CD4-positive, alpha-beta T cell (primary cell): ENCODE measurements around the gene LRRC38. TPM values are rescaled to one million over a fixed set of nuclear protein-coding genes. Genes with fewer than 3 reads are reported as not detected.
"Not testable (repeated sequence)": the region's sequence is repeated elsewhere in the genome, so short reads cannot be mapped to it uniquely, and the experiment has no call there.

Experiments used
- ATAC-seq: fragments of 200-7000 bp; cut with Tn5 transposase; one replicate; pipeline ENCODE4 v1.10.0; 2022; ENCODE audit warnings: mild to moderate bottlenecking; ENCODE audit not compliant: poor library complexity
- CTCF ChIA-PET: fragments of 350-600 bp; sonication (Branson Sonifier 250); formaldehyde crosslinking; loops from one replicate; lab custom pipeline; 2021; ENCODE audit warnings: antibody characterized with exemption, inconsistent platforms; lab: Charles Lee
- POLR2A ChIA-PET: fragments of 350-600 bp; sonication (Branson Sonifier 250); formaldehyde crosslinking; loops from one replicate; lab custom pipeline; 2021; ENCODE audit warnings: antibody characterized with exemption, inconsistent platforms; lab: Charles Lee
- DNase-seq, 14 experiments: peaks; one replicate each; pipeline ENCODE4 v3.0.0-alpha.2; 2013 to 2020; ENCODE audit warnings: mixed read lengths in 2 of 14
- H3K27ac ChIP-seq, 2 donors: one replicate each; pipeline versions ENCODE4 v1.5.1 to v1.7.0; 2013; ENCODE audit warnings: low read length in 2 of 2, low read depth in 1 of 2, mild to moderate bottlenecking in 1 of 2
- H3K27me3 ChIP-seq, 2 experiments: 1 replicate in 1 of 2; 2 replicates in 1 of 2; pipeline versions ENCODE4 v1.6.1 to v1.7.0; 2013; ENCODE audit warnings: low read length in 2 of 2, control low read depth in 1 of 2, mild to moderate bottlenecking in 1 of 2, moderate library complexity in 1 of 2; ENCODE audit not compliant: insufficient read depth in 2 of 2, control insufficient read depth in 1 of 2
- H3K36me3 ChIP-seq: one replicate; pipeline ENCODE4 v1.6.1; 2013; ENCODE audit warnings: low read length, control low read depth; ENCODE audit not compliant: insufficient read depth
- H3K4me1 ChIP-seq: one replicate; pipeline ENCODE4 v1.6.1; 2013; ENCODE audit warnings: low read length, control low read depth; ENCODE audit not compliant: insufficient read depth
- H3K4me3 ChIP-seq: one replicate; pipeline ENCODE4 v1.5.1; 2013; ENCODE audit warnings: mild to moderate bottlenecking, low read length, moderate library complexity
- H3K9me3 ChIP-seq, 2 experiments: 1 replicate in 1 of 2; 2 replicates in 1 of 2; pipeline versions ENCODE4 v1.6.1 to v1.7.0; 2013; ENCODE audit warnings: low read length in 2 of 2, mild to moderate bottlenecking in 2 of 2, control low read depth in 1 of 2, moderate library complexity in 1 of 2; ENCODE audit not compliant: control insufficient read depth in 1 of 2, insufficient read depth in 1 of 2
- H3K27ac Mint-ChIP-seq: one replicate; pipeline ENCODE4 v1.8.0; 2020; ENCODE audit warnings: mixed read lengths
- H3K27me3 Mint-ChIP-seq: one replicate; pipeline ENCODE4 v1.8.0; 2021; ENCODE audit warnings: mixed read lengths
- H3K36me3 Mint-ChIP-seq: one replicate; pipeline ENCODE4 v1.8.0; 2021; ENCODE audit warnings: low read depth, mixed read lengths
- H3K4me1 Mint-ChIP-seq: one replicate; pipeline ENCODE4 v1.8.0; 2021; ENCODE audit warnings: low read depth, mixed read lengths
- H3K4me3 Mint-ChIP-seq: one replicate; pipeline ENCODE4 v1.8.0; 2020; ENCODE audit warnings: mild to moderate bottlenecking, mixed read lengths
- H3K9me3 Mint-ChIP-seq: one replicate; pipeline ENCODE4 v1.8.0; 2020; ENCODE audit warnings: mixed read lengths
- CTCF ChIP-seq: fragments of 200-600 bp; IDR thresholded peaks from one replicate; pipeline ENCODE4 v1.8.0; 2022; ENCODE audit warnings: antibody characterized with exemption, mild to moderate bottlenecking
- intact Hi-C, 2 experiments: fragments of 100-400 bp; cut with DNase I in 1 of 2; cut with micrococcal nuclease in 1 of 2; formaldehyde crosslinking; loops; one replicate each; pipeline versions ENCODE4 v1.15.1 to v1.9.0; 2023 to 2025; cut with DNase I, micrococcal nuclease
- total RNA-seq, 174 experiments: library from RNA in 2 of 174; stranded (reverse) in 2 of 174; gene quantifications; one replicate each; pipeline ENCODE4 v1.2.3 and lab custom pipeline; 2021 to 2026

LRRC38 gene
- total RNA-seq, 2 experiments from 2014 or later: not detected

GRCh38 chr1:13450204-13450603, 63.6 kb downstream of the LRRC38 start:
- no peak for ATAC-seq
- ChIA-PET POLR2A (no interaction called here), CTCF (no interaction called here)
- intact Hi-C loops: no loop called here
- Mint-ChIP-seq H3K36me3 (no peaks in the 10 kb centered on the region), H3K27ac (no peak overlapping the region), H3K4me1 (no peaks in the 10 kb centered on the region), H3K4me3 (no peak overlapping the region), H3K9me3 (no peaks in the 10 kb centered on the region), H3K27me3 (peaks cover under 1% of the 10 kb centered on the region)
- Histone ChIP-seq H3K9me3 (peaks cover 0 to 8% of the 10 kb centered on the region in 2 experiments), H3K36me3 (no peaks in the 10 kb centered on the region), H3K27me3 (no peaks in the 10 kb centered on the region), H3K4me1 (no peaks in the 10 kb centered on the region), H3K27ac (no peak overlapping the region), H3K4me3 (no peak overlapping the region)
- no peak for TF ChIP-seq CTCF
- no peak for DNase-seq

- Mint-ChIP-seq H3K27ac (no peak overlapping the region), H3K4me1 (no peaks in the 10 kb centered on the region), H3K27me3 (peaks cover 4% of the 10 kb centered on the region), H3K4me3 (no peak overlapping the region), H3K9me3 (no peaks in the 10 kb centered on the region), H3K36me3 (no peaks in the 10 kb centered on the region)
- CTCF ChIA-PET: no interaction called here
- DNase-seq (no peak), ATAC-seq (no peak)
- POLR2A ChIA-PET: no interaction called here
- Histone ChIP-seq H3K27ac (no peak overlapping the region), H3K4me3 (no peak overlapping the region), H3K36me3 (no peaks in the 10 kb centered on the region), H3K27me3 (no peaks in the 10 kb centered on the region), H3K9me3 (peaks cover 0 to 3% of the 10 kb centered on the region in 2 experiments), H3K4me1 (no peaks in the 10 kb centered on the region)
- intact Hi-C loops: no loop called here
- no peak for TF ChIP-seq CTCF
Measured at GRCh38 chr1:13443335-13443979, 70.3 kb downstream of the LRRC38 start.

- not testable (repeated sequence) for H3K36me3 Mint-ChIP-seq
Measured at GRCh38 chr1:13439104-13439783, 74.6 kb downstream of the LRRC38 start.

More at GRCh38 chr1:13439104-13439783, 74.6 kb downstream of the LRRC38 start:
- H3K27me3 ChIP-seq, H3K36me3 ChIP-seq, intact Hi-C loops, POLR2A ChIA-PET, H3K27ac Mint-ChIP-seq, H3K4me1 Mint-ChIP-seq, H3K9me3 ChIP-seq, ATAC-seq, H3K27ac ChIP-seq, DNase-seq, H3K4me3 ChIP-seq, H3K9me3 Mint-ChIP-seq, CTCF ChIA-PET, H3K27me3 Mint-ChIP-seq, H3K4me3 Mint-ChIP-seq, H3K4me1 ChIP-seq: not testable (repeated sequence)
